Natural killer cell (primary cell): ENCODE data around the gene KIF1B. TPM values are rescaled to one million over a fixed set of nuclear protein-coding genes. Genes with fewer than 3 reads are reported as not detected.

ENCODE experiments used
- ATAC-seq, 3 donors: fragments of 150-1000 bp in 2 of 3; fragments of 200-7000 bp in 1 of 3; cut with Tn5 transposase; 1 replicate in 1 of 3; 2 replicates in 2 of 3; pipeline ENCODE4 v1.10.0; 2021; ENCODE audit warnings: mild to moderate bottlenecking in 2 of 3, moderate library complexity in 2 of 3
- DNase-seq, 2 donors: peaks; one replicate each; pipeline versions ENCODE4 v3.0.0 to v3.0.0-alpha.2; 2013 to 2021; ENCODE audit warnings: mixed read lengths in 1 of 2
- H3K27ac ChIP-seq: one replicate; pipeline ENCODE4 v1.5.1; 2013; ENCODE audit warnings: mild to moderate bottlenecking, low read length
- H3K27me3 ChIP-seq: one replicate; pipeline ENCODE4 v1.6.1; 2013; ENCODE audit warnings: low read length; ENCODE audit not compliant: control insufficient read depth, insufficient read depth
- H3K36me3 ChIP-seq: one replicate; pipeline ENCODE4 v1.6.1; 2013; ENCODE audit warnings: low read length; ENCODE audit not compliant: control insufficient read depth, insufficient read depth
- H3K4me1 ChIP-seq: one replicate; pipeline ENCODE4 v1.6.1; 2013; ENCODE audit warnings: low read length; ENCODE audit not compliant: control insufficient read depth, insufficient read depth
- H3K4me3 ChIP-seq: one replicate; pipeline ENCODE4 v1.5.1; 2013; ENCODE audit warnings: low read length
- H3K9me3 ChIP-seq: one replicate; pipeline ENCODE4 v1.6.1; 2013; ENCODE audit warnings: low read length; ENCODE audit not compliant: control insufficient read depth, insufficient read depth
- H3K27ac Mint-ChIP-seq, 2 donors: one replicate each; pipeline ENCODE4 v1.8.0; 2022; ENCODE audit warnings: mild to moderate bottlenecking in 2 of 2, mixed read lengths in 2 of 2, moderate library complexity in 1 of 2
- H3K27me3 Mint-ChIP-seq, 2 donors: one replicate each; pipeline ENCODE4 v1.8.0; 2022; ENCODE audit warnings: low read depth in 2 of 2, mixed read lengths in 2 of 2
- H3K36me3 Mint-ChIP-seq: one replicate; pipeline ENCODE4 v1.8.0; 2022; ENCODE audit warnings: mixed read lengths
- H3K4me1 Mint-ChIP-seq, 2 donors: one replicate each; pipeline ENCODE4 v1.8.0; 2022; ENCODE audit warnings: mixed read lengths in 2 of 2
- H3K4me3 Mint-ChIP-seq: one replicate; pipeline ENCODE4 v1.8.0; 2022; ENCODE audit warnings: mild to moderate bottlenecking, moderate library complexity, mixed read lengths
- H3K9me3 Mint-ChIP-seq, 2 donors: one replicate each; pipeline ENCODE4 v1.8.0; 2022; ENCODE audit warnings: mixed read lengths in 2 of 2
- CTCF ChIP-seq: fragments of 200-600 bp; IDR thresholded peaks from one replicate; pipeline ENCODE4 v1.8.0; 2022; ENCODE audit warnings: antibody characterized with exemption
- WGBS: methylation state at CpG from one replicate; pipeline ENCODE4 v1.1.7; 2013; ENCODE audit warnings: missing lambda C conversion rate; ENCODE audit not compliant: insufficient coverage; 5-methylcytosine and 5-hydroxymethylcytosine counted together
- intact Hi-C: fragments of 100-400 bp; cut with micrococcal nuclease; formaldehyde crosslinking; loops from one replicate; pipeline ENCODE4 v1.14.2; 2022
- total RNA-seq, 4 donors: library from RNA; stranded (reverse); fragments of 120-200 nt in 1 of 4; gene quantifications; one replicate each; pipeline versions ENCODE4 v1.2.3 to v1.2.4, GENCODE V29; 2013 to 2022

KIF1B gene
- total RNA-seq, 3 donors from 2014 or later (not counting 1 experiment from before 2014, with no cell fraction given) = 15.2 to 22.0 (median 16.3) TPM

GRCh38 chr1:10337436-10337835 lies 127.1 kb downstream of the KIF1B start:
- no peak overlapping the region for H3K4me3 ChIP-seq
- H3K4me1 Mint-ChIP-seq = no peaks in the 10 kb centered on the region
- H3K27me3 Mint-ChIP-seq = no peaks in the 10 kb centered on the region
- no peak for ATAC-seq
- H3K27ac ChIP-seq = no peak overlapping the region
- 95% methylated on average over 3 of the region's 3 CpGs for WGBS
- H3K4me3 Mint-ChIP-seq = no peak overlapping the region
- no peaks in the 10 kb centered on the region for H3K27me3 ChIP-seq
- no peak for TF ChIP-seq CTCF
- H3K36me3 Mint-ChIP-seq = no peaks in the 10 kb centered on the region
- H3K36me3 ChIP-seq = peaks cover 7% of the 10 kb centered on the region
- H3K27ac Mint-ChIP-seq = no peak overlapping the region
- DNase-seq = no peak
- H3K4me1 ChIP-seq = no peaks in the 10 kb centered on the region
- H3K9me3 ChIP-seq = no peaks in the 10 kb centered on the region
- no peaks in the 10 kb centered on the region for H3K9me3 Mint-ChIP-seq
- intact Hi-C loops = no loop called here

GRCh38 chr1:10338047-10338446 lies 127.7 kb downstream of the KIF1B start:
- H3K27me3 ChIP-seq = no peaks in the 10 kb centered on the region
- no peak overlapping the region for H3K27ac ChIP-seq
- H3K36me3 ChIP-seq = peaks cover 12% of the 10 kb centered on the region
- WGBS = 69% methylated on average over 1 of the region's 2 CpGs
- Mint-ChIP-seq H3K4me3 (no peak overlapping the region), H3K36me3 (no peaks in the 10 kb centered on the region), H3K27ac (no peak overlapping the region), H3K4me1 (no peaks in the 10 kb centered on the region), H3K27me3 (no peaks in the 10 kb centered on the region), H3K9me3 (no peaks in the 10 kb centered on the region)
- peak; percentile 76 to 91 (median 88) for ATAC-seq
- intact Hi-C loops = loop anchor here (1.0 kb wide), 1 partner anchor 128 kb away; the partner anchor contains the start of gene KIF1B
- no peaks in the 10 kb centered on the region for H3K9me3 ChIP-seq
- TF ChIP-seq CTCF = peak; percentile 65
- no peak overlapping the region for H3K4me3 ChIP-seq
- no peaks in the 10 kb centered on the region for H3K4me1 ChIP-seq
- peak; percentile 24 to 54 for DNase-seq

GRCh38 chr1:10338611-10339010 lies 128.2 kb downstream of the KIF1B start:
- H3K27me3 Mint-ChIP-seq = no peaks in the 10 kb centered on the region
- intact Hi-C loops = loop anchor here (1.0 kb wide), 1 partner anchor 128 kb away; the partner anchor contains the start of gene KIF1B
- H3K27ac Mint-ChIP-seq = no peak overlapping the region
- Histone ChIP-seq H3K4me1 (no peaks in the 10 kb centered on the region), H3K9me3 (no peaks in the 10 kb centered on the region), H3K4me3 (no peak overlapping the region), H3K36me3 (peaks cover 15% of the 10 kb centered on the region), H3K27me3 (no peaks in the 10 kb centered on the region), H3K27ac (no peak overlapping the region)
- no peak overlapping the region for H3K4me3 Mint-ChIP-seq
- DNase-seq (no peak), ATAC-seq (no peak)
- no peaks in the 10 kb centered on the region for H3K9me3 Mint-ChIP-seq
- no peaks in the 10 kb centered on the region for H3K36me3 Mint-ChIP-seq
- no peaks in the 10 kb centered on the region for H3K4me1 Mint-ChIP-seq
- TF ChIP-seq CTCF = no peak
- 93% methylated on average over 6 of the region's 6 CpGs for WGBS

- H3K4me3 Mint-ChIP-seq = no peak overlapping the region
- no CpG with 5 or more reads among the region's 4 CpGs for WGBS
- no peak for TF ChIP-seq CTCF
- Histone ChIP-seq H3K4me3 (no peak overlapping the region), H3K27ac (no peak overlapping the region), H3K27me3 (no peaks in the 10 kb centered on the region), H3K4me1 (no peaks in the 10 kb centered on the region), H3K9me3 (no peaks in the 10 kb centered on the region), H3K36me3 (peaks cover 15% of the 10 kb centered on the region)
- ATAC-seq (no peak), DNase-seq (no peak)
- H3K9me3 Mint-ChIP-seq = no peaks in the 10 kb centered on the region
- no peak overlapping the region for H3K27ac Mint-ChIP-seq
- H3K4me1 Mint-ChIP-seq = no peaks in the 10 kb centered on the region
- H3K36me3 Mint-ChIP-seq = no peaks in the 10 kb centered on the region
- intact Hi-C loops = no loop called here
- no peaks in the 10 kb centered on the region for H3K27me3 Mint-ChIP-seq
Measured at GRCh38 chr1:10339036-10339567, 128.7 kb downstream of the KIF1B start.
